ELF-1 (cell line): ENCODE data around the gene TMEM132C.
"Not testable (repeated sequence)": the region's sequence is repeated elsewhere in the genome, so short reads cannot be mapped to it uniquely, and the experiment has no call there.

ENCODE experiments used
- DNase-seq: peaks from one replicate; pipeline ENCODE4 v3.0.0-alpha.2; 2016; ENCODE audit warnings: low read depth, low spot score

The TMEM132C gene

DNA sequence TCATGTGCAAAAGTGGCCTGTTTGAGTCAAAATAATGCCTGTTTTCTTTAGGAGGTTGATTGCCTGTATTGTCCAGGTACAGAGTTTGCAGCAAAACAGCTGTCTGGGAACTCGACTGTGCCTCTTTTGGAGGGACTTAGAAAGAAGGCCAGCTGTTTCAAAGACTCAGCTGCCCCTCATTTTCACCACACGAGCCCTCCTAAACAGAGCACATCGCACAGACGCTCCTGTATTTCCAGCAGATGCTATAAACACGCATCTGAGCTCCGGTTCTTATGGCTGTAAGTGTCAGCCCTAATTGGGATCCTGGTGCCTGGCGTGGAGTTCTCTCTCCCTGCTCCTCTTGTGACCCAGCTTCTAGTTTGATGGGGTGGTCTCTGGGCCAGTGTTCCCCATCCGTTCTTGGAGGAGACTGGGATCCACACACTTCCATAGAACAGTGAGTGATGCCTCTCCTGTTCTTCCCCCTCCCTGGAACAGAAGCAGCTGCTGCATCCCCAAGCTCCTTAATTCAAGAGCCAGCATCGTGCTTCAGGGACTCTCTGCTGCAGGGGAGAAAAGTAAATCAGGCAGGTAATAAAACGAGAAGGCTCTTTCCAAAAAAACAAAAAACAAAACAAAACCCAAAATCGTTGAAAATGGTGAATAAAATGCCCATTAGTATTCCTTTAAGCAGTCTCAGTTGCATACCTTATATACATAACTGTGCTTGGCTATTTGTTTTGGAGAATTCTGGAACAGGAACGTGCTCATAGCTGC lies 287.8 kb downstream of the TMEM132C start:
- no peak for DNase-seq

- DNase-seq: no peak
Measured at GRCh38 chr12:128557231-128557630, 290.3 kb downstream of the TMEM132C start.

GRCh38 chr12:128564956-128565355 lies 298.0 kb downstream of the TMEM132C start:
- DNase-seq: no peak

- no peak for DNase-seq
Measured at GRCh38 chr12:128567730-128568129, 300.8 kb downstream of the TMEM132C start.

- DNase-seq: no peak
Measured at GRCh38 chr12:128570191-128571065, 303.5 kb downstream of the TMEM132C start.

- no peak for DNase-seq
Measured at GRCh38 chr12:128571906-128572810, 305.2 kb downstream of the TMEM132C start.

DNA sequence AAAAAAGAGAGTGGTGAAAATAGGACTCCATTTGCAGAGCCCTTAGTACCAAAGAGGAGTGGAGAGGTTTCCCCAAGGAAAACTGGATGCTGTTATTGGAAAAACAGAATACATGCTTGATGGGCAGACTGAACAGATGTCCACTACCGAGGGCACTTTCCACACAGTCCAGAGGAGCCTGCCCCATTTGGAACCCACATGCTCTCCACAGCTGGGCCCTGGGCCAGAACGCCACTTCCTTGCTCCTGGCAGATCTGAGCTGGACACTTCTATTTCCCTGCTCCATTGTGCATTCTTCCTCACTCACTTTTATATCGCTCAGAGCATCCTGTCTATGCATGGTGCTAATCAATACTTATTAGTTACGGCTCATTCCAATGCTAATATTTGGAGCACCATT lies 306.9 kb downstream of the TMEM132C start:
- DNase-seq: no peak

DNA sequence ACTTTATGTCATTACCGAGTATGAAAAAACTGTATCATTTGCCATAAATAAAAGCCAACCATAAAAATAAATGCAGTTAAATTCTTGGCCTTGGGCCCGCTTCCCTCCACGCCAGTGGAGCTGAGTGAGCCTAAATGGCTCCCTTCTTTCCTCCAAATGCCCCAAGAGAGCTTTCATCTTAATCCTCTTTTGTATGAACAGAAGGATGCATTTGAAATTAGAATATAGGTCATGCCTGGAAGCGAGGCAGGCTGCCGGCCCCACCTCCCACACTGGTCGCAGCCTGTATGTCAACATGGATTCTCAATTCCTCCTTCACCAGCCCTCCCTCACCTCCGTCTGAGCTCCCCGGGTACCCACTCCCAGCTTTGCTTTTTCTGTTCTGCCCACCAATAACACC lies 311.1 kb downstream of the TMEM132C start:
- no peak for DNase-seq

DNA sequence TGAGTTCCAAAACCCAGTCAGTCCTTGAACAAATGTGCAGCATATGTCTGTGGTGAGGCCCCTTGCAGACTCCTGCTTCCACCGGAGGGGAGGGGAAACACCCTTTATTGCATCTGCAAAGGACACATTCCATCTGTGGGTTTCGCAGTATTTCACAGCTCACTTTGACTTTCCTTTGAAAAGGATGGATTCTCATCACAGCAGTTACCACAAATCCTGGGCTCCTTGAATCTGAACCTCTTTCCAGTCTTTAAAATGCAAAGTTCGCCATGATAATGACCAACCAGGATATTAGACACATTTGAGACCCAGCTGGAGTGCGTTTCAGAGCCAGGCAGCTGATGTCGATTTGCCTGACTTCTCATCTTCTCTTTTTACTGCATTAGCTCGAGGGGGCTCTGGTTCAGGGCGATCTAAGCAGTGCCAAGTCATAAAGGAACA lies 314.4 kb downstream of the TMEM132C start:
- DNase-seq: no peak

GRCh38 chr12:128583453-128583852 lies 316.5 kb downstream of the TMEM132C start:
- DNase-seq: peak; percentile 39

DNA sequence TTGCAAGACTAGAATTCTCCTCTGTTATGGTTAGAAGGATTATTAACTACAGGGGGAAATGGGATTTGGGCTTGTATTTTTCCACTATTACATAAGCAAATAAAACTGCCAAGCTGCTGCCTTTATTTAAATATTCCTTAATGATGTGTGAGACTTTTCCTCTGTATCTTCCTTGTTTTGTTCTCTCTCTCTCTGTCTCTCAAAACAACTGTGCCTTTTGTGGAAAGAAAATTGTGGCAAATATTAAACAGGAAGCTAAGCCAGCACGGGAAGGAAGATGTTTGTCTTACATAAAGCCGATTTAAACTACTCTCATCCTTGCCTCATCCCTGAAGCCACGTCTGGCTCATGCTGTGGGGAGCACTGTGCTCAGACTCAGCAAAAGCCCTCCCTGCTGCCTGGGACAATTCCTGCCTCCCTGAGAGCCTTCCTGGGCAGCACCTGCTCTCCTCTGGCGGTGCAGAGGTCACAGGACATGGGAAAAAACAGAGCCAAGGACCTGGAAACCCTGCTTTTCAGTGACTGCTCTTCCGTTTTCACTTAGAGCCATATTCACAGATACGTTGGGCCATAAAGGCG lies 319.6 kb downstream of the TMEM132C start:
- DNase-seq: no peak

GRCh38 chr12:128587918-128588317 lies 320.9 kb downstream of the TMEM132C start:
- DNase-seq: no peak

DNA sequence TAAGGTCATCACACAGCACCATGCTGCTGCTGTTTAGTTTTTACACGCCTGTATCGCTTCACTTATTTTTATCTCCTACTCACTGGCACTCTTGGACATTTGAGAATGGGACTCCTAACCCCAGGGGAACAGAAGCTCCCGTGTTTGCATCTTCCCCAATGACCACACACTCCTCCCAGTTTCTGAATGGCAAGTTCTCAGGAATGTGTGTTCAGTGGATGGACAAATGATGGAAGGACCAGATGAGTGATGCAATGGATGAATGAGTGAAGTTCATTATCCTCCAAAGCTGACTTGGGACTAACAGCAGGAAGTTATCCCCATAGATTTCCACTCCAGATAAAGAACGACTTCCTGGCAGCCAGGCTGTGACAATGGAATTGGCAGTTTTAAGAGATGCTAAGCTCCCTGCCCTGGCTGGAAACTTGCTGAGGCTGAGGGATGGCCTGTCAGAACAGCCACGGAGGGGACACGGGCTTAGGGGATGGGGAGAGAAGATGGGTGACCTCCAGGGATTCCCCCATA lies 325.3 kb downstream of the TMEM132C start:
- no peak for DNase-seq

GRCh38 chr12:128594521-128594920 lies 327.6 kb downstream of the TMEM132C start:
- no peak for DNase-seq

DNA sequence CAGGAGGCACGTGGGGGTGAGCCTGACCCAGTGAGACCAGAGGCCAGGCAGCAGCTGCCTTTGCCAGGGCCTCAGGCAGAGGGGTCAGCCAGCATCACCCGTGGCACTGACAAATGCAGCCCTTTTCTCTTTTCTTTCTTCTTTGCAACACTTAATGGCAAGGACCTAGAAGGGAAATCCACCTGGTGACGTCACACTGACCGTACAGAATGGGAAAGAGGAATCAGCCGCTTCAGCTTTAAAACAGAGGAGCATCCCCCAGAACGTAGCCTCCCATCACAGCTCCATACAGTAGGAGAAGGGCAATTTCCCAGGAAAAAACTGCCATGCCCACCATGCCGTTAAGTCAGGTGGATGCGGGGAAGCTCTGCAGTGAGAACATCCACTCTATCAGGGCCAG lies 328.6 kb downstream of the TMEM132C start:
- DNase-seq: no peak

GRCh38 chr12:128600886-128601285 lies 333.9 kb downstream of the TMEM132C start:
- DNase-seq: no peak

DNA sequence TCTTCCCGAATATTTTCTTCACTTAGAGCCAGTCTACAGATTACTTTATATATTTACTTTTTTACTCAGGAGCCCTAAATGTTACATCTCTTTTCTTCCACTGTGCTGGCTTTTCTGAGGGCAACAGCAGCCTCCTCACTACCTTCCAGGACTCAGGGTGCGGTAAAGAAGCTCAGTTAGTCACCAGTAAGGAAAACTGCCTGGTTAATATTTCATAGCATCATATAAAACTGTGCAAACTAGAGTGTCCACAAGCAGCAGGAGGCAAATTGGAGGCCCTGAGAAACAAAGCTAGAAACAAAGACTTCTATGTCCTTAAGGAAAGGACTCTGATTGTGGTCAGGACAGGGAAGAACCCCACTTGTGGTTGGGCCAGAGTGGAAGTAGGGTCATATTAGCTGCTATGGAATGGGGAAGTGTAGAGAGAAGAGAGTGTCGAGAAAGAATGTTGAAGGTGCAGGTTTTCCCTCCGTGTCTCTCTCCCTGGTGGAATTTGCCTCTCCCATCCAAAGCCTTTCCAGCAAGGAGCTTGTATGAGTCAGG lies 336.7 kb downstream of the TMEM132C start:
- no peak for DNase-seq

DNA sequence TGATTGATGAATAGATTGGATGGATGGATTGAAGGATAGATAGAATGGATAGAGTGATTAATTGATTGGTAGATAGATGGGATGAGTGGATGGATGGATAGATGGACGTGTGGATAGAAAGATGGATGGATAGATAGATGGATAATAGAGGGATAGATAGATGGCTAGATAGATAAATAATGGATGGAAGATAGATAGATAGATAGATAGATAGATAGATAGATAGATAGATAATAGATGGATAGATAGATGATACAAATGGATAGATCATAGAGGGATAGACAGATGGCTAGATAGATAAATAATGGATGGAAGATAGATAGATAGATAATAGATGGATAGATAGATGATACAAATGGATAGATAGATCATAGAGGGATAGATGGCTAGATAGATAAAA lies 337.2 kb downstream of the TMEM132C start:
- DNase-seq: not testable (repeated sequence)

- DNase-seq: peak; percentile 48
Measured at GRCh38 chr12:128606051-128606450, 339.1 kb downstream of the TMEM132C start.

GRCh38 chr12:128606538-128606937 lies 339.6 kb downstream of the TMEM132C start:
- no peak for DNase-seq

- DNase-seq: no peak
Measured at GRCh38 chr12:128606970-128607369, 340.0 kb downstream of the TMEM132C start.
